GM12878 (cell line): ENCODE data around the gene SLC45A1. TPM values are rescaled to one million over a fixed set of nuclear protein-coding genes. Genes with fewer than 3 reads are reported as not detected.

Experiments used
- ATAC-seq: fragments of 200-7000 bp; cut with Tn5 transposase; 3 replicates; pipeline ENCODE4 v1.9.1; 2020; ENCODE audit warnings: mild to moderate bottlenecking, moderate library complexity
- BruUV-seq: library from RNA; stranded (reverse); fragments of 400-500 nt; replicated peaks from 2 replicates; lab custom pipeline; 2021; lab: Mats Ljungman, UMichigan
- CTCF ChIA-PET: fragments of 300-600 bp; sonication (Branson Sonifier 250); formaldehyde crosslinking; extraction: SDS; loops from one replicate; lab custom pipeline; 2021; ENCODE audit warnings: inconsistent platforms; lab: Yijun Ruan, JAX
- POLR2A ChIA-PET: fragments of 350-600 bp; formaldehyde crosslinking; extraction: SDS; loops from one replicate; lab custom pipeline; 2021; ENCODE audit warnings: inconsistent platforms; lab: Charles Lee
- RAD21 ChIA-PET: fragments of 300-600 bp; sonication (Branson Sonifier 250); formaldehyde crosslinking; loops from one replicate; lab custom pipeline; 2023; ENCODE audit warnings: antibody characterized with exemption; ENCODE audit not compliant: unreplicated experiment; lab: Charles Lee
- SMC1A ChIA-PET: fragments of 300-600 bp; sonication (Branson Sonifier 250); formaldehyde crosslinking; loops from one replicate; lab custom pipeline; 2023; ENCODE audit not compliant: unreplicated experiment, uncharacterized antibody; lab: Charles Lee
- DNase-seq: peaks from one replicate; pipeline ENCODE4 v3.0.0-alpha.2; 2011; ENCODE audit warnings: low read depth, low spot score
- FAIRE-seq: peaks from 3 replicates; lab custom pipeline; 2011; peaks lifted over from hg19 to GRCh38; lab: Jason Lieb, UNC
- H2AFZ ChIP-seq: 2 replicates; pipeline ENCODE4 v1.6.0; 2011; ENCODE audit warnings: low read depth, low read length, control low read depth; ENCODE audit not compliant: control insufficient read depth
- H3K27ac ChIP-seq: 2 replicates; pipeline ENCODE4 v1.5.1; 2011; ENCODE audit warnings: control low read depth; ENCODE audit not compliant: control insufficient read depth, insufficient read depth
- H3K27me3 ChIP-seq, 2 experiments: replicated peaks in 1 of 2; 2 replicates each; pipeline versions ENCODE4 v1.6.0 to v1.6.1; 2011; ENCODE audit warnings: low read length in 1 of 2; ENCODE audit not compliant: control insufficient read depth in 2 of 2, insufficient read depth in 2 of 2
- H3K36me3 ChIP-seq, 2 experiments: 2 replicates each; pipeline ENCODE4 v1.5.1; 2011; ENCODE audit warnings: low read length in 1 of 2; ENCODE audit not compliant: control insufficient read depth in 2 of 2, insufficient read depth in 2 of 2
- H3K4me1 ChIP-seq: 2 replicates; pipeline ENCODE4 v1.6.1; 2011; ENCODE audit warnings: mild to moderate bottlenecking, low read length, moderate library complexity, mixed read lengths; ENCODE audit not compliant: control insufficient read depth, insufficient read depth
- H3K4me2 ChIP-seq: 2 replicates; pipeline ENCODE4 v1.6.0; 2011; ENCODE audit warnings: control low read depth; ENCODE audit not compliant: control insufficient read depth, insufficient read depth
- H3K4me3 ChIP-seq: fragments of 200-600 bp; sonication (generic); 2 replicates; pipeline ENCODE4 v1.5.1; 2016
- H3K79me2 ChIP-seq: 2 replicates; pipeline ENCODE4 v1.6.0; 2011; ENCODE audit warnings: low read length; ENCODE audit not compliant: control insufficient read depth, insufficient read depth
- H3K9ac ChIP-seq: 2 replicates; pipeline ENCODE4 v1.8.0; 2011; ENCODE audit warnings: low read length, control low read depth, mixed read lengths; ENCODE audit not compliant: control insufficient read depth, insufficient read depth
- H3K9me3 ChIP-seq: replicated peaks from 3 replicates; pipeline ENCODE4 v1.5.1; 2011; ENCODE audit warnings: mild to moderate bottlenecking, low read length; ENCODE audit not compliant: control insufficient read depth, insufficient read depth
- H4K20me1 ChIP-seq: 2 replicates; pipeline ENCODE4 v1.6.0; 2011; ENCODE audit not compliant: control insufficient read depth, insufficient read depth
- BCL3 ChIP-seq: IDR thresholded peaks from 2 replicates; pipeline ENCODE4 v1.6.1; 2011; ENCODE audit warnings: borderline replicate concordance, low read depth, mild to moderate bottlenecking, moderate library complexity, low read length; ENCODE audit not compliant: insufficient read depth, poor library complexity, severe bottlenecking
- CEBPB ChIP-seq, 2 experiments: fragments of 150-350 bp in 1 of 2; IDR thresholded peaks; 2 replicates each; pipeline ENCODE4 v1.6.1; 2012 to 2014; ENCODE audit warnings: low read depth in 2 of 2, low read length in 2 of 2, borderline replicate concordance in 1 of 2, inconsistent platforms in 1 of 2
- E4F1 ChIP-seq: fragments of 450-650 bp; IDR thresholded peaks from 2 replicates; pipeline ENCODE4 v1.6.1; 2018; ENCODE audit warnings: borderline replicate concordance, mild to moderate bottlenecking; ENCODE audit not compliant: partially characterized antibody
- HCFC1 ChIP-seq: fragments of 150-350 bp; IDR thresholded peaks from 2 replicates; pipeline ENCODE4 v1.6.1; 2014; ENCODE audit warnings: low read length
- HDGF ChIP-seq: fragments of 450-650 bp; IDR thresholded peaks from 2 replicates; pipeline ENCODE4 v1.6.1; 2016; ENCODE audit warnings: antibody characterized with exemption
- MYB ChIP-seq: fragments of 150-350 bp; IDR thresholded peaks from 2 replicates; pipeline ENCODE4 v1.6.1; 2014; ENCODE audit warnings: mild to moderate bottlenecking, low read depth, low read length, borderline replicate concordance
- PML ChIP-seq: IDR thresholded peaks from 2 replicates; pipeline ENCODE4 v1.6.1; 2012; ENCODE audit warnings: low read length, inconsistent platforms
- SKIL ChIP-seq: fragments of 450-650 bp; IDR thresholded peaks from 2 replicates; pipeline ENCODE4 v1.6.1; 2017; ENCODE audit warnings: mild to moderate bottlenecking, low read depth, inconsistent platforms; ENCODE audit not compliant: poor library complexity, severe bottlenecking
- ZBTB33 ChIP-seq: fragments of 450-650 bp; IDR thresholded peaks from 2 replicates; pipeline ENCODE4 v1.6.1; 2017; ENCODE audit warnings: mild to moderate bottlenecking
- WGBS: methylation state at CpG from one replicate; pipeline ENCODE4 v1.1.6; 2016; ENCODE audit warnings: low lambda C conversion rate; ENCODE audit not compliant: insufficient replicate concordance, insufficient coverage; ENCODE audit errors: missing lambda C conversion rate; 5-methylcytosine and 5-hydroxymethylcytosine counted together
- in situ Hi-C: fragments of 300-500 bp; cut with MboI; formaldehyde crosslinking; loops from 9 replicates; pipeline ENCODE4 v1.14.3; 2018; ENCODE audit warnings: mixed read lengths
- intact Hi-C: fragments of 100-400 bp; cut with micrococcal nuclease; formaldehyde crosslinking; loops from one replicate; pipeline ENCODE4 v1.14.2; 2022; ENCODE audit not compliant: unreplicated experiment
- polyA plus RNA-seq, 11 experiments: library from polyadenylated mRNA; depleted of rRNA in 4 of 11; unstranded in 6 of 11; stranded (reverse) in 5 of 11; fragments of >200 nt; fragmentation: Nextera tagmentation in 4 of 11; fragmentation: Illumina TruSeq in 1 of 11; extraction: Ambion mirVana in 4 of 11; extraction: Trizol in 1 of 11; gene quantifications; 1 replicate in 1 of 11; 2 replicates in 10 of 11; pipeline versions ENCODE4 v1.2.1 to v1.2.3, GENCODE V29; 2011 to 2016; ENCODE audit warnings: inconsistent platforms in 2 of 11, missing spikeins in 2 of 11, low read depth in 1 of 11
- total RNA-seq, 4 experiments: library from RNA; depleted of rRNA in 3 of 4; stranded (reverse); fragments of >200 nt in 3 of 4; fragmentation: Illumina TruSeq in 1 of 4; extraction: Trizol in 1 of 4; gene quantifications; 2 replicates each; pipeline versions ENCODE4 v1.2.1 to v1.2.3, GENCODE V29; 2013 to 2021

The SLC45A1 gene
- total and polyA plus RNA-seq, 10 of the 15 experiments (the other 5 are each of a cell fraction or from before 2014, with no cell fraction given), result 0.07 to 0.23 (median 0.13) TPM; not detected in 6

- H3K79me2 ChIP-seq, result peaks cover 4% of the 10 kb centered on the region
- H3K4me3 ChIP-seq, result no peak overlapping the region
- H3K9ac ChIP-seq, result no peak overlapping the region
- ChIA-PET RAD21 (no interaction called here), CTCF (interaction anchor here (0.6 kb wide), 1 partner anchor 159 kb away, joined by 4 read pairs; no protein-coding TSS in a partner anchor), POLR2A (no interaction called here), SMC1A (interaction anchor here (1.0 kb wide), 1 partner anchor 338 kb away, joined by 3 read pairs; no protein-coding TSS in a partner anchor)
- BruUV-seq, result no TSS peak
- no peaks in the 10 kb centered on the region for H3K9me3 ChIP-seq
- ATAC-seq, result no peak
- H3K36me3 ChIP-seq, result peaks cover 3 to 13% of the 10 kb centered on the region in 2 experiments
- no peak for DNase-seq
- H3K4me1 ChIP-seq, result no peaks in the 10 kb centered on the region
- no peak overlapping the region for H2AFZ ChIP-seq
- no peak overlapping the region for H3K27ac ChIP-seq
- no peak for FAIRE-seq
- WGBS, result 95% methylated on average over 12 of the region's 12 CpGs
- in situ Hi-C loops, result no loop called here
- H3K4me2 ChIP-seq, result no peak overlapping the region
- TF ChIP-seq E4F1 (no peak), SKIL (no peak), HCFC1 (no peak), MYB (no peak), PML (no peak), ZBTB33 (no peak), CEBPB (IDR thresholded peaks at IDR 0.05; ENCODE audit: borderline replicate concordance in 1 of 2, low read depth in 2 of 2, low read length in 2 of 2) (no peak), HDGF (no peak), BCL3 (no peak)
- H4K20me1 ChIP-seq, result peaks cover 5% of the 10 kb centered on the region; the same call in 1 of the 2 replicates
- intact Hi-C loops, result no loop called here
- no peaks in the 10 kb centered on the region for H3K27me3 ChIP-seq
Measured at GRCh38 chr1:8388732-8389562, 71.0 kb downstream of the SLC45A1 start.
